HCT116 (cell line): ENCODE measurements around the gene IBSP. TPM values are rescaled to one million over a fixed set of nuclear protein-coding genes. Genes with fewer than 3 reads are reported as not detected.

Experiments
- ATAC-seq: fragments of 200-7000 bp; cut with Tn5 transposase; 2 replicates; pipeline ENCODE4 v1.9.1; 2020; ENCODE audit warnings: mild to moderate bottlenecking, moderate library complexity
- BruUV-seq: library from RNA; stranded (reverse); fragments of 400-500 nt; replicated peaks from 2 replicates; lab custom pipeline; 2021; lab: Mats Ljungman, UMichigan
- CTCF ChIA-PET: fragments of 300-600 bp; sonication (Branson Sonifier 250); formaldehyde crosslinking; loops from one replicate; lab custom pipeline; 2021; ENCODE audit warnings: antibody characterized with exemption; lab: Charles Lee
- POLR2A ChIA-PET: fragments of 300-600, 350-600 bp; sonication (Branson Sonifier 250); formaldehyde crosslinking; loops from one replicate; lab custom pipeline; 2021; ENCODE audit warnings: antibody characterized with exemption; lab: Charles Lee
- RAD21 ChIA-PET, 2 experiments: fragments of 300-600 bp; sonication (Branson Sonifier 250); formaldehyde crosslinking; loops; one replicate each; lab custom pipeline; 2023; ENCODE audit warnings: low total read pairs in 2 of 2; ENCODE audit not compliant: uncharacterized antibody in 2 of 2, unreplicated experiment in 2 of 2, low non-redundant PET in 1 of 2; lab: Charles Lee
- DNase-seq: peaks from one replicate; pipeline ENCODE4 v3.0.0-alpha.2; 2010; ENCODE audit warnings: low read depth, low spot score
- H2AFZ ChIP-seq: fragments of 200-600 bp; shearing (Covaris generic), sonication (generic); 2 replicates; pipeline ENCODE4 v1.6.1; 2017; ENCODE audit warnings: low read depth, mixed run types, mixed read lengths, antibody characterized with exemption, low read length; ENCODE audit not compliant: poor library complexity, severe bottlenecking
- H3K27ac ChIP-seq: 2 replicates; pipeline ENCODE4 v1.5.1; 2012; ENCODE audit warnings: low read depth, low read length
- H3K27me3 ChIP-seq: fragments of 200-600 bp; sonication (generic); 2 replicates; pipeline ENCODE4 v1.6.1; 2016; ENCODE audit warnings: mixed run types, low read length, mixed read lengths; ENCODE audit not compliant: insufficient read depth
- H3K36me3 ChIP-seq, 2 experiments: fragments of 200-500 bp in 1 of 2; fragments of 200-600 bp in 1 of 2; sonication (Bioruptor generic) in 1 of 2; sonication (generic) in 1 of 2; 2 replicates each; pipeline versions ENCODE4 v1.5.1 to v1.6.1; 2014 to 2016; ENCODE audit warnings: low read length in 2 of 2, inconsistent platforms in 1 of 2, mixed read lengths in 1 of 2, mixed run types in 1 of 2; ENCODE audit not compliant: insufficient read depth in 2 of 2, control insufficient read depth in 1 of 2
- H3K4me1 ChIP-seq, 2 experiments: fragments of 200-600 bp in 1 of 2; sonication (generic) in 1 of 2; 2 replicates each; pipeline versions ENCODE4 v1.5.1 to v1.6.1; 2012 to 2017; ENCODE audit warnings: low read length in 2 of 2, inconsistent platforms in 1 of 2, mild to moderate bottlenecking in 1 of 2, mixed read lengths in 1 of 2, mixed run types in 1 of 2, moderate library complexity in 1 of 2; ENCODE audit not compliant: insufficient read depth in 2 of 2, control insufficient read depth in 1 of 2
- H3K4me2 ChIP-seq: fragments of 200-600 bp; sonication (generic); 2 replicates; pipeline ENCODE4 v1.6.1; 2017; ENCODE audit warnings: mixed run types, low read length, mixed read lengths
- H3K4me3 ChIP-seq, 2 experiments: fragments of 200-600 bp in 1 of 2; sonication (generic) in 1 of 2; replicated peaks in 1 of 2; 2 replicates each; pipeline ENCODE4 v1.5.1; 2011 to 2016; ENCODE audit warnings: low read length in 2 of 2, control low read depth in 1 of 2, low read depth in 1 of 2, mild to moderate bottlenecking in 1 of 2, mixed read lengths in 1 of 2, mixed run types in 1 of 2
- H3K79me2 ChIP-seq: fragments of 200-600 bp; sonication (generic); 2 replicates; pipeline ENCODE4 v1.6.1; 2017; ENCODE audit warnings: mild to moderate bottlenecking, mixed run types, low read length, moderate library complexity, mixed read lengths; ENCODE audit not compliant: insufficient read depth
- H3K9ac ChIP-seq: fragments of 200-600 bp; sonication (generic); 2 replicates; pipeline ENCODE4 v1.6.1; 2016; ENCODE audit warnings: low read length, mixed read lengths
- H3K9me2 ChIP-seq: fragments of 200-600 bp; sonication (generic), shearing (Covaris generic); 2 replicates; pipeline ENCODE4 v1.6.1; 2017; ENCODE audit warnings: mixed run types, mild to moderate bottlenecking, moderate library complexity; ENCODE audit not compliant: insufficient read depth
- H3K9me3 ChIP-seq, 2 experiments: fragments of 200-500 bp in 1 of 2; fragments of 200-600 bp in 1 of 2; sonication (Bioruptor generic) in 1 of 2; sonication (generic) in 1 of 2; 2 replicates each; pipeline ENCODE4 v1.6.1; 2014 to 2017; ENCODE audit warnings: low read length in 2 of 2, mixed read lengths in 2 of 2, inconsistent platforms in 1 of 2, low read depth in 1 of 2, mild to moderate bottlenecking in 1 of 2, mixed run types in 1 of 2, moderate library complexity in 1 of 2; ENCODE audit not compliant: control insufficient read depth in 1 of 2, insufficient read depth in 1 of 2
- H4K20me1 ChIP-seq: fragments of 200-600 bp; sonication (generic), shearing (Covaris generic); 2 replicates; pipeline ENCODE4 v1.6.1; 2017; ENCODE audit warnings: mixed run types, mild to moderate bottlenecking, moderate library complexity; ENCODE audit not compliant: insufficient read depth
- CEBPB ChIP-seq: IDR thresholded peaks from 2 replicates; pipeline ENCODE4 v1.6.1; 2012; ENCODE audit warnings: low read depth
- ELF1 ChIP-seq: IDR thresholded peaks from 2 replicates; pipeline ENCODE4 v1.6.1; 2012; ENCODE audit warnings: low read depth, borderline replicate concordance
- EZH2 ChIP-seq: fragments of 200-600 bp; sonication (generic); IDR thresholded peaks from 2 replicates; pipeline ENCODE4 v1.6.1; 2017; ENCODE audit warnings: antibody characterized with exemption, mixed run types
- EZH2phosphoT487 ChIP-seq: fragments of 200-600 bp; IDR thresholded peaks from 2 replicates; pipeline ENCODE4 v1.6.1; 2018; ENCODE audit warnings: antibody characterized with exemption, borderline replicate concordance
- FOSL1 ChIP-seq: IDR thresholded peaks from 2 replicates; pipeline ENCODE4 v1.6.1; 2012; ENCODE audit warnings: low read depth
- JUND ChIP-seq: IDR thresholded peaks from 2 replicates; pipeline ENCODE4 v1.6.1; 2012
- POLR2A ChIP-seq: IDR thresholded peaks from 2 replicates; pipeline ENCODE4 v1.7.0; 2011; ENCODE audit warnings: borderline replicate concordance; ENCODE audit not compliant: insufficient read depth, insufficient read length; ENCODE audit errors: extremely low read depth
- POLR2AphosphoS5 ChIP-seq: IDR thresholded peaks from 2 replicates; pipeline ENCODE4 v1.6.1; 2011; ENCODE audit warnings: mild to moderate bottlenecking, low read depth, low read length, moderate library complexity
- RAD21 ChIP-seq: IDR thresholded peaks from 2 replicates; pipeline ENCODE4 v1.6.1; 2012; ENCODE audit warnings: low read depth, mild to moderate bottlenecking
- SP1 ChIP-seq: IDR thresholded peaks from 2 replicates; pipeline ENCODE4 v1.6.1; 2012; ENCODE audit warnings: low read depth
- SRF ChIP-seq: IDR thresholded peaks from 2 replicates; pipeline ENCODE4 v1.6.1; 2012; ENCODE audit warnings: low read depth
- TCF7L2 ChIP-seq: IDR thresholded peaks from 2 replicates; pipeline ENCODE4 v1.7.0; 2011; ENCODE audit warnings: borderline replicate concordance, inconsistent platforms; ENCODE audit not compliant: insufficient read depth, insufficient read length; ENCODE audit errors: extremely low read depth
- ZFX ChIP-seq: fragments of 450-650 bp; IDR thresholded peaks from 2 replicates; pipeline ENCODE4 v1.6.1; 2017
- ZNF274 ChIP-seq: fragments of 200-500 bp; sonication (Bioruptor generic); IDR thresholded peaks from 2 replicates; pipeline ENCODE4 v1.6.1; 2014; ENCODE audit warnings: mild to moderate bottlenecking, low read depth, low read length, inconsistent platforms
- intact Hi-C: fragments of 100-400 bp; cut with micrococcal nuclease; formaldehyde crosslinking; loops from 2 replicates; pipeline ENCODE4 v1.10.0; 2022
- total RNA-seq: library from RNA; stranded (reverse); gene quantifications from one replicate; pipeline ENCODE4 v1.2.1, GENCODE V29; 2021; ENCODE audit not compliant: unreplicated experiment
- TF ChIP-seq, protein P1 (sequence below): IDR thresholded peaks from 2 replicates; pipeline ENCODE4 v1.6.1; 2011; ENCODE audit warnings: mild to moderate bottlenecking, low read length, moderate library complexity; ENCODE audit not compliant: insufficient replicate concordance; ENCODE audit errors: extremely low read depth
- TF ChIP-seq, protein P2 (sequence below): IDR thresholded peaks from 2 replicates; pipeline ENCODE4 v1.6.1; 2012
- TF ChIP-seq, protein P3 (sequence below): IDR thresholded peaks from 2 replicates; pipeline ENCODE4 v1.6.1; 2012; ENCODE audit warnings: low read depth
- TF ChIP-seq, protein P4 (sequence below): IDR thresholded peaks from 2 replicates; pipeline ENCODE4 v1.6.1; 2012

Gene IBSP
- total RNA-seq, 1 experiment from 2014 or later = not detected

DNA sequence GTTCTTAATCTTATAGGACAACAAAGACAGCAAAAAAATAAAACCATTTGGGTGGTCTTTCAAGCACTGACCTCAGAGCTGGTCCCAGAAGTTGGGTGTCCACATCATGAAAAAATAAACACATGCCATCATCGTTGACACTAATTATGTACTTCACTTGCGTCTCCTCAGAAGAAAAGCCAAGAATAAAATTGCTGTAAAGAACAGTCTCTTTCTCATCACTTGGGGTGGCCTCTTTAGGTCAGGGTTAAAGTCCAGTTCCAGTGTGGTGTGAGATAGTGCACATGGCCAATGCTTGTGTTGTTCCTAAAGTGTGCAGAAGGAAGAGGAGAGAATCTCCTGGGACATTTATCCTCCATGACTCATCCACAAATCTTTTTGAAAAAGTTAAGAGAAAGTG is 49.5 kb upstream of the IBSP start:
- no peaks in the 10 kb centered on the region for H3K27me3 ChIP-seq
- ATAC-seq = no peak
- no peaks in the 10 kb centered on the region for H3K79me2 ChIP-seq
- POLR2A ChIA-PET = no interaction called here
- no peak overlapping the region for H3K4me2 ChIP-seq
- no peaks in the 10 kb centered on the region for H3K4me1 ChIP-seq
- H4K20me1 ChIP-seq = no peaks in the 10 kb centered on the region
- H3K27ac ChIP-seq = no peak overlapping the region
- no peaks in the 10 kb centered on the region for H3K9me3 ChIP-seq
- H3K9ac ChIP-seq = no peak overlapping the region
- BruUV-seq = no TSS peak
- CTCF ChIA-PET = no interaction called here
- H3K36me3 ChIP-seq = no peaks in the 10 kb centered on the region
- DNase-seq = no peak
- RAD21 ChIA-PET = no interaction called here
- TF ChIP-seq FOSL1 (no peak), EZH2 (no peak), CEBPB (no peak)
- TF ChIP-seq, protein P1, sequence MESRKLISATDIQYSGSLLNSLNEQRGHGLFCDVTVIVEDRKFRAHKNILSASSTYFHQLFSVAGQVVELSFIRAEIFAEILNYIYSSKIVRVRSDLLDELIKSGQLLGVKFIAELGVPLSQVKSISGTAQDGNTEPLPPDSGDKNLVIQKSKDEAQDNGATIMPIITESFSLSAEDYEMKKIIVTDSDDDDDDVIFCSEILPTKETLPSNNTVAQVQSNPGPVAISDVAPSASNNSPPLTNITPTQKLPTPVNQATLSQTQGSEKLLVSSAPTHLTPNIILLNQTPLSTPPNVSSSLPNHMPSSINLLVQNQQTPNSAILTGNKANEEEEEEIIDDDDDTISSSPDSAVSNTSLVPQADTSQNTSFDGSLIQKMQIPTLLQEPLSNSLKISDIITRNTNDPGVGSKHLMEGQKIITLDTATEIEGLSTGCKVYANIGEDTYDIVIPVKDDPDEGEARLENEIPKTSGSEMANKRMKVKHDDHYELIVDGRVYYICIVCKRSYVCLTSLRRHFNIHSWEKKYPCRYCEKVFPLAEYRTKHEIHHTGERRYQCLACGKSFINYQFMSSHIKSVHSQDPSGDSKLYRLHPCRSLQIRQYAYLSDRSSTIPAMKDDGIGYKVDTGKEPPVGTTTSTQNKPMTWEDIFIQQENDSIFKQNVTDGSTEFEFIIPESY = no peak
- intact Hi-C loops = no loop called here
- no peak overlapping the region for H2AFZ ChIP-seq
- no peak overlapping the region for H3K4me3 ChIP-seq
- no peaks in the 10 kb centered on the region for H3K9me2 ChIP-seq

DNA sequence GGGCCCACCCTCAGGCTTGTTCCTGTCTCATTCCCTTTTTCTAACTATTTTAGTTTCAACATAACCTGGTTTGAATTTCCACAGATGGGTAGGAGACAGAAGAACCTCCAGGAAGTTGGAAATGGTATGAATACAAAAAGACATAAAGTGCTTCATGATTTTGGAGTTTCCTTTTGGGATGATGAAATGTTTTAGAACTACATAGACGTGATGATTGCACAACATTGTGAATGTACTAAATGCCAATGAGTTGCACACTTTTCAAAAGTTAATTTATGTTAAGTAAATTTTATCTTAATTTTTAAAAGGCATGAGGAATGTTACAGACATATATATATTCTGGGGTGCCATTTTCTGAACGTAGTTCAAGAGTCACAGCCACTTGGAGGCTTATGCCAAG is 41.1 kb upstream of the IBSP start:
- Histone ChIP-seq H3K9me2 (no peaks in the 10 kb centered on the region), H2AFZ (no peak overlapping the region), H3K4me2 (no peak overlapping the region), H3K9ac (no peak overlapping the region), H3K4me3 (no peak overlapping the region), H3K4me1 (no peaks in the 10 kb centered on the region), H4K20me1 (no peaks in the 10 kb centered on the region), H3K36me3 (no peaks in the 10 kb centered on the region), H3K79me2 (no peaks in the 10 kb centered on the region), H3K27me3 (no peaks in the 10 kb centered on the region), H3K9me3 (no peaks in the 10 kb centered on the region), H3K27ac (no peak overlapping the region)
- RAD21 ChIA-PET = no interaction called here
- ATAC-seq (no peak), DNase-seq (no peak)
- no TSS peak for BruUV-seq
- intact Hi-C loops = no loop called here
- CTCF ChIA-PET = no interaction called here
- POLR2A ChIA-PET = no interaction called here
- TF ChIP-seq, protein P2, sequence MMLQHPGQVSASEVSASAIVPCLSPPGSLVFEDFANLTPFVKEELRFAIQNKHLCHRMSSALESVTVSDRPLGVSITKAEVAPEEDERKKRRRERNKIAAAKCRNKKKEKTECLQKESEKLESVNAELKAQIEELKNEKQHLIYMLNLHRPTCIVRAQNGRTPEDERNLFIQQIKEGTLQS = no peak
- TF ChIP-seq ZNF274 (no peak), RAD21 (no peak), POLR2AphosphoS5 (no peak), ZFX (no peak), EZH2phosphoT487 (no peak), FOSL1 (no peak), EZH2 (no peak), SP1 (no peak), SRF (no peak), JUND (no peak), ELF1 (no peak), POLR2A (no peak), TCF7L2 (no peak)
- TF ChIP-seq, protein P3, sequence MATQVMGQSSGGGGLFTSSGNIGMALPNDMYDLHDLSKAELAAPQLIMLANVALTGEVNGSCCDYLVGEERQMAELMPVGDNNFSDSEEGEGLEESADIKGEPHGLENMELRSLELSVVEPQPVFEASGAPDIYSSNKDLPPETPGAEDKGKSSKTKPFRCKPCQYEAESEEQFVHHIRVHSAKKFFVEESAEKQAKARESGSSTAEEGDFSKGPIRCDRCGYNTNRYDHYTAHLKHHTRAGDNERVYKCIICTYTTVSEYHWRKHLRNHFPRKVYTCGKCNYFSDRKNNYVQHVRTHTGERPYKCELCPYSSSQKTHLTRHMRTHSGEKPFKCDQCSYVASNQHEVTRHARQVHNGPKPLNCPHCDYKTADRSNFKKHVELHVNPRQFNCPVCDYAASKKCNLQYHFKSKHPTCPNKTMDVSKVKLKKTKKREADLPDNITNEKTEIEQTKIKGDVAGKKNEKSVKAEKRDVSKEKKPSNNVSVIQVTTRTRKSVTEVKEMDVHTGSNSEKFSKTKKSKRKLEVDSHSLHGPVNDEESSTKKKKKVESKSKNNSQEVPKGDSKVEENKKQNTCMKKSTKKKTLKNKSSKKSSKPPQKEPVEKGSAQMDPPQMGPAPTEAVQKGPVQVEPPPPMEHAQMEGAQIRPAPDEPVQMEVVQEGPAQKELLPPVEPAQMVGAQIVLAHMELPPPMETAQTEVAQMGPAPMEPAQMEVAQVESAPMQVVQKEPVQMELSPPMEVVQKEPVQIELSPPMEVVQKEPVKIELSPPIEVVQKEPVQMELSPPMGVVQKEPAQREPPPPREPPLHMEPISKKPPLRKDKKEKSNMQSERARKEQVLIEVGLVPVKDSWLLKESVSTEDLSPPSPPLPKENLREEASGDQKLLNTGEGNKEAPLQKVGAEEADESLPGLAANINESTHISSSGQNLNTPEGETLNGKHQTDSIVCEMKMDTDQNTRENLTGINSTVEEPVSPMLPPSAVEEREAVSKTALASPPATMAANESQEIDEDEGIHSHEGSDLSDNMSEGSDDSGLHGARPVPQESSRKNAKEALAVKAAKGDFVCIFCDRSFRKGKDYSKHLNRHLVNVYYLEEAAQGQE = no peak
- TF ChIP-seq, protein P4, sequence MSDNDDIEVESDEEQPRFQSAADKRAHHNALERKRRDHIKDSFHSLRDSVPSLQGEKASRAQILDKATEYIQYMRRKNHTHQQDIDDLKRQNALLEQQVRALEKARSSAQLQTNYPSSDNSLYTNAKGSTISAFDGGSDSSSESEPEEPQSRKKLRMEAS = no peak
